Endothelial cell of umbilical vein (primary cell): ENCODE measurements around the gene RAB3B. TPM values are rescaled to one million over a fixed set of nuclear protein-coding genes. Genes with fewer than 3 reads are reported as not detected.

Source experiments
- BruUV-seq: library from RNA; stranded (reverse); fragments of 400-500 nt; replicated peaks from 2 replicates; lab custom pipeline; 2021; lab: Mats Ljungman, UMichigan
- CTCF ChIA-PET: fragments of 300-600, 350-600 bp; sonication (Branson Sonifier 250); formaldehyde crosslinking; loops from one replicate; lab custom pipeline; 2021; ENCODE audit warnings: antibody characterized with exemption, inconsistent platforms; lab: Charles Lee
- POLR2A ChIA-PET: fragments of 300-600, 350-600 bp; sonication (Branson Sonifier 250); formaldehyde crosslinking; loops from one replicate; lab custom pipeline; 2021; ENCODE audit warnings: antibody characterized with exemption, inconsistent platforms; lab: Charles Lee
- DNase-seq: peaks from one replicate; pipeline ENCODE4 v3.0.0-alpha.2; 2011; ENCODE audit warnings: low read depth, low spot score
- FAIRE-seq: peaks from 2 replicates; lab custom pipeline; 2011; peaks lifted over from hg19 to GRCh38; lab: Jason Lieb, UNC
- H2AFZ ChIP-seq: 2 replicates; pipeline ENCODE4 v1.6.0; 2012; ENCODE audit warnings: low read depth, low read length, control low read depth, inconsistent platforms
- H3K27ac ChIP-seq: 2 replicates; pipeline ENCODE4 v1.5.1; 2011; ENCODE audit warnings: low read depth, mild to moderate bottlenecking, control low read depth, low read length, moderate library complexity; ENCODE audit not compliant: insufficient read depth
- H3K27me3 ChIP-seq, 2 experiments: 2 replicates each; pipeline versions ENCODE4 v1.6.0 to v1.6.1; 2011; ENCODE audit warnings: low read length in 2 of 2, mixed read lengths in 1 of 2; ENCODE audit not compliant: control insufficient read depth in 2 of 2, insufficient read depth in 2 of 2
- H3K36me3 ChIP-seq, 2 experiments: 2 replicates in 1 of 2; 3 replicates in 1 of 2; pipeline ENCODE4 v1.5.1; 2011; ENCODE audit warnings: low read length in 2 of 2, mild to moderate bottlenecking in 1 of 2, moderate library complexity in 1 of 2; ENCODE audit not compliant: control insufficient read depth in 2 of 2, insufficient read depth in 2 of 2; ENCODE audit errors: extremely low read depth in 1 of 2
- H3K4me1 ChIP-seq: 3 replicates; pipeline ENCODE4 v1.5.1; 2011; ENCODE audit warnings: mild to moderate bottlenecking, low read length; ENCODE audit not compliant: control insufficient read depth, insufficient read depth; ENCODE audit errors: extremely low read depth
- H3K4me2 ChIP-seq: 2 replicates; pipeline ENCODE4 v1.6.1; 2011; ENCODE audit warnings: low read length, control low read depth, mixed read lengths; ENCODE audit not compliant: insufficient read depth
- H3K4me3 ChIP-seq, 3 experiments: fragments of 200-600 bp in 1 of 3; sonication (generic), shearing (Covaris generic) in 1 of 3; replicated peaks in 1 of 3; 2 replicates each; pipeline ENCODE4 v1.5.1; 2011 to 2016; ENCODE audit warnings: control low read depth in 3 of 3, low read length in 3 of 3, mild to moderate bottlenecking in 2 of 3, inconsistent platforms in 1 of 3, low read depth in 1 of 3, moderate library complexity in 1 of 3; ENCODE audit not compliant: insufficient read depth in 1 of 3
- H3K79me2 ChIP-seq: 2 replicates; pipeline ENCODE4 v1.6.0; 2012; ENCODE audit warnings: low read length, inconsistent platforms; ENCODE audit not compliant: control insufficient read depth, insufficient read depth
- H3K9ac ChIP-seq: replicated peaks from 2 replicates; pipeline ENCODE3; 2011; ENCODE audit warnings: low read length, control low read depth; ENCODE audit not compliant: insufficient read depth; ENCODE audit errors: extremely low read depth
- H3K9me1 ChIP-seq: replicated peaks from 3 replicates; pipeline ENCODE4 v1.6.0; 2011; ENCODE audit warnings: mild to moderate bottlenecking, low read length; ENCODE audit not compliant: control insufficient read depth, insufficient read depth; ENCODE audit errors: extremely low read depth
- H3K9me3 ChIP-seq: replicated peaks from 2 replicates; pipeline ENCODE4 v1.5.1; 2012; ENCODE audit warnings: low read length, inconsistent platforms; ENCODE audit not compliant: control insufficient read depth, insufficient read depth
- H4K20me1 ChIP-seq: replicated peaks from 2 replicates; pipeline ENCODE3; 2011; ENCODE audit warnings: mild to moderate bottlenecking, low read length; ENCODE audit not compliant: control insufficient read depth, insufficient read depth; ENCODE audit errors: extremely low read depth
- EZH2 ChIP-seq: IDR thresholded peaks from 2 replicates; pipeline ENCODE4 v1.6.1; 2012; ENCODE audit warnings: borderline replicate concordance, low read depth, mild to moderate bottlenecking, moderate library complexity, low read length, inconsistent platforms; ENCODE audit not compliant: severe bottlenecking
- FOS ChIP-seq: IDR thresholded peaks from 2 replicates; pipeline ENCODE4 v1.6.1; 2011; ENCODE audit warnings: mild to moderate bottlenecking, low read length, moderate library complexity, borderline replicate concordance; ENCODE audit not compliant: insufficient read depth
- GATA2 ChIP-seq: IDR thresholded peaks from 2 replicates; pipeline ENCODE4 v1.7.0; 2011; ENCODE audit warnings: low read depth, mild to moderate bottlenecking, moderate library complexity, mixed read lengths, low read length; ENCODE audit not compliant: insufficient read length, insufficient read depth
- JUN ChIP-seq: IDR thresholded peaks from 2 replicates; pipeline ENCODE4 v1.6.1; 2011; ENCODE audit warnings: borderline replicate concordance, low read depth; ENCODE audit not compliant: insufficient read length, insufficient read depth
- POLR2AphosphoS5 ChIP-seq: IDR thresholded peaks from 2 replicates; pipeline ENCODE4 v1.6.1; 2012; ENCODE audit warnings: low read depth, mild to moderate bottlenecking, control low read depth, low read length, moderate library complexity; ENCODE audit not compliant: insufficient read depth
- dilution Hi-C: fragments of 300-500 bp; cut with MboI; formaldehyde crosslinking; loops from one replicate; pipeline ENCODE4 v1.15.0; 2019; ENCODE audit warnings: low sequenced_read_pairs; ENCODE audit not compliant: extremely low pct_ligation_motif_present
- intact Hi-C: fragments of 100-400 bp; cut with micrococcal nuclease; formaldehyde crosslinking; loops from one replicate; pipeline ENCODE4 v1.10.0; 2022
- polyA plus RNA-seq, 4 experiments: library from polyadenylated mRNA; depleted of rRNA in 3 of 4; stranded (reverse) in 3 of 4; unstranded in 1 of 4; fragments of >200 nt; gene quantifications; 2 replicates each; pipeline versions ENCODE4 v1.2.1 to v1.2.3, GENCODE V29; 2011 to 2012; ENCODE audit warnings: missing spikeins in 1 of 4
- total RNA-seq: library from RNA; stranded (reverse); gene quantifications from 2 replicates; pipeline ENCODE4 v1.2.3, GENCODE V29; 2021

Gene RAB3B
- total and polyA plus RNA-seq, 2 donors (not counting 3 experiments of a cell fraction or from before 2014, with no cell fraction given): 4.1 to 10.4 TPM

DNA sequence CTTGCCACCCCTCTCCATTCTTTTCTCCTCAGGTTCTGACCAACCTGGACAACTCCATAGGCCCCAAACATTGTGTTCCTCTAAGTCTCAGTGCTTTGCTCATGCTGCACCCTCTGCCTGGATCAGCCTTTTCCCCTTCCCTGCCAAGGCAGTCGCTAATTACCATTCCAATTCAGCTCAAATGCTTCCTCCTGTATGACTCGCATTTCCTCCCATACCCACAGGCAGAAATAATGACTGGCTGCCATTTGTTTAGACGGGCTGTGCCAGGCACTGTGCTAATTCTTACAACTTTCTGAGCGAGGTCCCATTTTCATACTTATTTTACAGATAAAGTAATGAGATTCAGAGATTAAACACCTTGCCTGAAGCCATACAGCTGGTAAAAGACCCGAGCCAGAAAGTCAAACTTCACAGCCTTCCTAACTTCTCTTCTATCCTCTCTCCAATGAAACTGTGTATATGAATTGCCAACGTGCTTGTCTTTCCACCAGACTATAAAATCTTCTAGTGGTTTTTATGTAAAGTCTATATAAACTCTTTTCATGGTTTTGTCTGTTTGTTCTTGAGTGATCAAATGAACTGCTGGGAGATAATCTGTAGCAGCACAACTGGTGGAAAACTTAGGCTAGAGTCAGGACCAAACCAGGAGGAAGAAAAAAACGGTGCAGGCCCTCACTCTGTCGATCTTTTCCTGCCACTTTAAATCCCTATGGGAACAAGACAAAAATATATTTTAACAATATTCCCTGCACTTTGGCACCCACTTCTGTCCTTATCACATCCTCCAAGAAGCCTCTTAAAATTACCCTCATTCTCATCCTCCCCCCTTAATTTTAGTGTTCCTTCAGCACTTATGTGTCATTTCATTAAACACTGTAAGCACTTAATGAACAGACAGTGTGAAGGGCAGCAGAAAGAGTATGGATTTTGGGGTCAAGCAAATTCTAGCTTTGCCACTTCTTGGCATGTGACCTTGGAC, 33.7 kb downstream of the RAB3B start:
- FAIRE-seq (peak; percentile 94), DNase-seq (peak; percentile 56)
- Histone ChIP-seq H3K27me3 (no peaks in the 10 kb centered on the region), H3K4me3 (no peak overlapping the region), H3K79me2 (no peaks in the 10 kb centered on the region), H4K20me1 (no peaks in the 10 kb centered on the region), H3K27ac (no peak overlapping the region), H2AFZ (no peak overlapping the region), H3K9me1 (no peaks in the 10 kb centered on the region), H3K9me3 (no peaks in the 10 kb centered on the region), H3K4me1 (peaks cover 8% of the 10 kb centered on the region), H3K36me3 (no peaks in the 10 kb centered on the region), H3K4me2 (peak overlapping the region; percentile 22), H3K9ac (no peak overlapping the region)
- POLR2A ChIA-PET: no interaction called here
- no peak for TF ChIP-seq GATA2
- peak; percentile 37 for TF ChIP-seq FOS
- peak; percentile 67 for TF ChIP-seq JUN
- peak; percentile 30 for TF ChIP-seq POLR2AphosphoS5
- no peak for TF ChIP-seq EZH2
- BruUV-seq: no TSS peak
- dilution Hi-C loops: no loop called here
- intact Hi-C loops: loop anchor here (2.0 kb wide), 1 partner anchor 60 kb away; no protein-coding TSS in a partner anchor
- CTCF ChIA-PET: interaction anchor here (0.8 to 1.2 kb wide), 6 partner anchors 10 to 60 kb away, joined by 3 to 5 read pairs (median 4); no protein-coding TSS in a partner anchor
